Gastroesophageal sphincter (tissue), 3 donors: ENCODE results near the gene BCL2.

Experiments used
- POLR2AphosphoS5 ChIP-seq: sonication (generic); formaldehyde crosslinking; IDR thresholded peaks from one replicate; pipeline ENCODE4 v1.6.1; 2017; ENCODE audit warnings: antibody characterized with exemption
- TF ChIP-seq, protein P1 (sequence below), 4 experiments: fragments of 200-600 bp in 2 of 4; fragments of 450-650 bp in 2 of 4; sonication (generic) in 1 of 4; IDR thresholded peaks; one replicate each; pipeline ENCODE4 v1.5.1; 2017 to 2019; ENCODE audit warnings: antibody characterized with exemption in 4 of 4, mild to moderate bottlenecking in 2 of 4, moderate library complexity in 2 of 4

DNA sequence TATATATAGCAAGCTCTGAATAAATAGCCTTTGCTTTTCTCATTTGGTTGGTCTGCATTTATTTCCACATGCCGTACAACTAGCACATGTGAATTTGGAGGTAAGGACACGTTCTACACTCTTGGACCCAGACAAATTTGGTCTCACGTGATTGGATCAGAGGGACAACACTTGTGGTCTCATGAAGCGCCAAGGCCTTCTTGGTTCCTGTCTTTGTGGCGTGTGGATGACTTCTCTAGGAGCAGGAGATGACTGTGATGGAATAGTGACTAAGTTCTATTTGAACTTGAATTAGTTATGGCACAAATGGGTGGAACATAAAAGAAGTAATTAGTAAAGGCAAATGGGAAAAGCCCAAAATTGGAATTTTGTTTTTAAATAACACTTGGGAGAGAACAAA is 206.9 kb downstream of the BCL2 start:
- TF ChIP-seq, protein P1, sequence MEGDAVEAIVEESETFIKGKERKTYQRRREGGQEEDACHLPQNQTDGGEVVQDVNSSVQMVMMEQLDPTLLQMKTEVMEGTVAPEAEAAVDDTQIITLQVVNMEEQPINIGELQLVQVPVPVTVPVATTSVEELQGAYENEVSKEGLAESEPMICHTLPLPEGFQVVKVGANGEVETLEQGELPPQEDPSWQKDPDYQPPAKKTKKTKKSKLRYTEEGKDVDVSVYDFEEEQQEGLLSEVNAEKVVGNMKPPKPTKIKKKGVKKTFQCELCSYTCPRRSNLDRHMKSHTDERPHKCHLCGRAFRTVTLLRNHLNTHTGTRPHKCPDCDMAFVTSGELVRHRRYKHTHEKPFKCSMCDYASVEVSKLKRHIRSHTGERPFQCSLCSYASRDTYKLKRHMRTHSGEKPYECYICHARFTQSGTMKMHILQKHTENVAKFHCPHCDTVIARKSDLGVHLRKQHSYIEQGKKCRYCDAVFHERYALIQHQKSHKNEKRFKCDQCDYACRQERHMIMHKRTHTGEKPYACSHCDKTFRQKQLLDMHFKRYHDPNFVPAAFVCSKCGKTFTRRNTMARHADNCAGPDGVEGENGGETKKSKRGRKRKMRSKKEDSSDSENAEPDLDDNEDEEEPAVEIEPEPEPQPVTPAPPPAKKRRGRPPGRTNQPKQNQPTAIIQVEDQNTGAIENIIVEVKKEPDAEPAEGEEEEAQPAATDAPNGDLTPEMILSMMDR (IDR thresholded peaks at IDR 0.05) = no peak
- TF ChIP-seq POLR2AphosphoS5 = no peak
